Astrocyte (in vitro differentiated cells and primary cell): ENCODE data around the gene EXOG.

Experiments
- EZH2 ChIP-seq: IDR thresholded peaks from 2 replicates; pipeline ENCODE4 v1.6.1; 2012; ENCODE audit warnings: mild to moderate bottlenecking, low read length, inconsistent platforms; ENCODE audit not compliant: insufficient read depth
- TF ChIP-seq, protein P1 (sequence below): IDR thresholded peaks from 2 replicates; pipeline ENCODE4 v1.5.1; 2011; ENCODE audit warnings: low read depth, mild to moderate bottlenecking, inconsistent platforms, low read length, moderate library complexity; ENCODE audit not compliant: insufficient read depth

DNA sequence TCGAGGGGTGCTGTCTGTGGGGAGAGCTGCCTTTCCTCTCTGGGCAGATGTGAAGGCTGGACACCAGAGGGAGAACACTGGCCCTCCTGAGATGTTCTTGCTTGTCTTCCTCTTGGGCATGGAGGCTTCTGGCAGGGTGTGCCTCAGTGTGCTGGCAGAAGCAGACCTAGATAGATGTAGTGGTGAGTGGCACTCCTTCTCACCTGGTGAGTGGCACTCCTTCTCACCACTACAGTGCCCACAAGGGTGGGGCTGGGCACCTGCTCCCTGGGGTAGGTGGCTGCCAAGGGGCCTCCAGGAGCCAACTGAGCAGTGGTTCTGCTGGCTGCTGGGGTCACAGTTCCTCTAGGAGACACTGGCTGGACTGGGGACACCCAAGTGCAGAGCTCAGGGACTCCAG is 23.8 kb upstream of the EXOG start:
- TF ChIP-seq, protein P1, sequence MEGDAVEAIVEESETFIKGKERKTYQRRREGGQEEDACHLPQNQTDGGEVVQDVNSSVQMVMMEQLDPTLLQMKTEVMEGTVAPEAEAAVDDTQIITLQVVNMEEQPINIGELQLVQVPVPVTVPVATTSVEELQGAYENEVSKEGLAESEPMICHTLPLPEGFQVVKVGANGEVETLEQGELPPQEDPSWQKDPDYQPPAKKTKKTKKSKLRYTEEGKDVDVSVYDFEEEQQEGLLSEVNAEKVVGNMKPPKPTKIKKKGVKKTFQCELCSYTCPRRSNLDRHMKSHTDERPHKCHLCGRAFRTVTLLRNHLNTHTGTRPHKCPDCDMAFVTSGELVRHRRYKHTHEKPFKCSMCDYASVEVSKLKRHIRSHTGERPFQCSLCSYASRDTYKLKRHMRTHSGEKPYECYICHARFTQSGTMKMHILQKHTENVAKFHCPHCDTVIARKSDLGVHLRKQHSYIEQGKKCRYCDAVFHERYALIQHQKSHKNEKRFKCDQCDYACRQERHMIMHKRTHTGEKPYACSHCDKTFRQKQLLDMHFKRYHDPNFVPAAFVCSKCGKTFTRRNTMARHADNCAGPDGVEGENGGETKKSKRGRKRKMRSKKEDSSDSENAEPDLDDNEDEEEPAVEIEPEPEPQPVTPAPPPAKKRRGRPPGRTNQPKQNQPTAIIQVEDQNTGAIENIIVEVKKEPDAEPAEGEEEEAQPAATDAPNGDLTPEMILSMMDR, result no peak
- no peak for TF ChIP-seq EZH2
